GM12891 (cell line): ENCODE data around the gene PCDH1.

ENCODE experiments used
- POLR2A ChIP-seq: IDR thresholded peaks from 2 replicates; pipeline ENCODE4 v1.6.1; 2011; ENCODE audit warnings: low read depth, low read length, control low read depth
- POLR2AphosphoS5 ChIP-seq: IDR thresholded peaks from 2 replicates; pipeline ENCODE4 v1.6.1; 2011; ENCODE audit warnings: low read depth, low read length, control low read depth
- POU2F2 ChIP-seq: IDR thresholded peaks from 2 replicates; pipeline ENCODE4 v1.6.1; 2011; ENCODE audit warnings: low read depth, mild to moderate bottlenecking, control low read depth, low read length, moderate library complexity
- SPI1 ChIP-seq: IDR thresholded peaks from 2 replicates; pipeline ENCODE4 v1.6.1; 2011; ENCODE audit warnings: low read depth, low read length, control low read depth
- TAF1 ChIP-seq: IDR thresholded peaks from 2 replicates; pipeline ENCODE4 v1.6.1; 2011; ENCODE audit warnings: low read depth, low read length, control low read depth

DNA sequence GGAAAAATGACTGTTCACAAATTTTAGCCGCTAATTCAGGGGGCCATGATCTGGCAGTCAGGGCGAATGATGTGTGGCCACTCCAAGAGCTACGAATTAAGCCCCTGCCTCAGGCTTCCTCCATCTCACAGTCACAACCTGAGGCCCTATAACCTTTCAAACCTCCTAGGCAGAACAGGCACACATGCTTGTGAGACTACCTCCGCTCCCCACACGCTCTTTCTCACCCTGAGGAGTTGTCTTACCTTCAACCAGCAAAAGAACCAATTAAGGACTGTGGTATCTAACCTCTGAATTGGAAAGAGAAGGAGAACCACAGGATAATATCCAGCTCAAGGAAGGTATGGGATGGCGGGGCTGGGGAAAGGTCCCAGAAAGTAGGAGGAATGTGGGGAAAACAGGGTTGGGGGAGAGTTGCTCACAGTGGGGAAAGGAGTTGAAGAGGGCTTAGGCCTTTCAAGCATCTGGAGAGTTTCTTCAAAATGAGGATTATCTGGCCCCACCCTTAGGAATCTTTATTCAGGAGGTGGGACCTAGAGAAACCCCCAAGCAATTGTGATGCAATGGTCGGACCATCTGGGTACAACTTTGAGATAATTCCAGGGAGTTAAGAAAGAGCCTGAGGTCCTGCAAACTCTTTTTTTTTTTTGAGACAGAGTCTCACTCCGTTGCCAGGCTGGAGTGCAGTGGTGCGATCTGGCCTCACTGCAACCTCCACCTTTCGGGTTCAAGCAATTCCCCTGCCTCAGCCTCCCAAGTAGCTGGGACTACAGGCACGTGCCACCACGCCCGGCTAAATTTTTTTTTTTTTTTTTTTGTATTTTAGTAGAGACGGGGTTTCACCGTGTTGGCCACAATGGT lies 5.5 kb downstream of the PCDH1 start:
- TF ChIP-seq POLR2AphosphoS5 (no peak), POLR2A (no peak), TAF1 (no peak), SPI1 (no peak), POU2F2 (no peak)
